Retina (tissue), 1 donor: Measurements from ENCODE around the gene PRKG2.

Experiments
- DNase-seq: peaks from one replicate; pipeline ENCODE4 v3.0.0-alpha.2; 2016

Gene PRKG2

DNA sequence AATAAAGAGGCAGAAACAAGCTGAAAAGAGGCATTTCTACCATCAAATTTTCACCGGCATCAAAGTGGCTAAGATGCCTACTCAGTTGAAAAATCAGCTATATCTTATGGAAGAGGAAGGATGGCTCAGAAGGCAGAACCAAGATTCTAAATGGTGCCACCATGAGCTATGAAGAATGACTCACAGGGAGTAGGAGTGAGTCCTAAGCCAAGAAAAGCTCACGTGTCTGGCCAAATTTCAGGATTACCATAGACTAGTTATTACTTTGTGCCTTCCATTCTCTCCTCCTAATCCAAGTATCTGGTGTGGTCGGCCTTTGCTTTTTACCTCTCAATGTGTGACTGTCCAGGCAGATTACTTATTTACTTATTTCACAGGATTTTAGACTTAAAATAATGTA lies 129.7 kb downstream of the PRKG2 start:
- no peak for DNase-seq

DNA sequence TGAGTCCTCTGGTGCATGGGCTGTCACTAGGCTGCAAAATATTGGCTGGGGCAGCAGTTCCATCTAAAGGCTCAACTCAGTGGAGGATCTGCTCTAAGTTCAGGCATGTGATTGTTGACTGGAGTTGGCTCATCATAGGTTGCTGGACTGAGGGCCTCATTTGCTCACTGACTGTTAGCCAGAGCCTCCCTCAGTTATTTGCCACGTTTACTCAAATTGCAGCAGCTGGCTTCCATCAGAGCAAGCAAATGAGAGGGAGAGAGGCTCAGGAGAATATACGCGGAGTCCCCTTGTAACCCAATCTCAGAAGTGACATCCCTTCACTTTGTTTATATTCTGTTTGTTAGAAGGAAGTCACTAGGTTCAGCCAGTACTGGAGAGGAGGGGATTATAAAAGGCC lies 130.4 kb downstream of the PRKG2 start:
- DNase-seq: no peak

DNA sequence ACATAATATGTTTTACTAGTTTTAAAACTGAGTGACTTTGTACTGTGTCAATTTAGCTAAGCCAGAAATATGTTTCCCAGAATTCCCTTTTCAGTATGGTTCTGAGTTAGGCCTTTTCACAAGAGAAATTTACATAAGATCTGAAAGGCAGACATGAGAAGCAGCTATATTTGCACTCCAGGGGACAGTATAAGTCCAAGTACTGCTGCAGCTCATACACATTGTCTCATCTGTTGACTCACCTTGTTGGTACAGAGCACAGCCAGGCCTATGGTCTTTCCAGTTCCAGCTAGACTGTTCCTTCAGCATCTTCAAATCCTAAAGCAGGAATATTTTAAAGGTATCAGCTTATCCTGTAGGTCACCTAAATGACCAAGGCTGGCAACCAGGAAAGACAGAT lies 131.0 kb downstream of the PRKG2 start:
- DNase-seq: no peak

DNA sequence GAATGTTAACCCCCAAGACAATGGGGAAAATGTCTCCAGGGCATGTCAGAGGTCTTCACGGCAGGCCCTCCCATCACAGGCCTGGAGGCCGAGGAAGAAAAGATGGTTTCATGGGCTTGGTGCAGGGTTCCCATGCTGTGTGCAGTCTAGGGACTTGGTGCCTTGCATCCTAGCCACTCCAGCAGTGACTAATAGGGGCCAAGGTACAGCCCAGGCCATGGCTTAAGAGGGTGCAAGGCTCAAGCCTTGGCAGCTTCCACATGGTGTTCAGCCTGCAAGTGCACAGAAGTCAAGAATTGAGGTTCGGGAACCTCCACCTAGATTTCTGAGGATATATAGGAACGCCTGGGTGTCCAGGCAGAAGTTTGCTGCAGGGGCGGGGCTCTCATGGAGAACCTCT lies 133.9 kb downstream of the PRKG2 start:
- no peak for DNase-seq

DNA sequence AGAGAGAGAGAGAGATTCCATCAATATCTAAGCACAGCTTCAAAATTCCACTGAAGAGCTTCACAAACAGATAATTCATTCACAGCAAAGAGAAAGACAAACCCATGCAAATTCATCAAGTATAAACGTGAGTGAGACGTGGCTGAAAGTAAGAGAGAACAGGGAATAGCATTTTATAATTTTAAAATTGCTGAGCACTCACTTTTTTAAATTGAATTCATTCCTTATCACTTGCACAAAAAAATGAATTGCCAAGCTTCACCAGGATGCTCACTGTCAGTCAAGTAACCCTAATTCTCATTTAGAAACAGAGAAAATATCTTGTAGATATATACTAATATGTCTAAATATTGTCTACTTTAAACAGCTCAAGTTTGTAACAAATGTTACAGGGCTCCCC lies 144.0 kb downstream of the PRKG2 start:
- DNase-seq: no peak

- DNase-seq: peak; percentile 74
These were observed 145.2 kb downstream of the PRKG2 start for GRCh38 chr4:81069706-81070331.

DNA sequence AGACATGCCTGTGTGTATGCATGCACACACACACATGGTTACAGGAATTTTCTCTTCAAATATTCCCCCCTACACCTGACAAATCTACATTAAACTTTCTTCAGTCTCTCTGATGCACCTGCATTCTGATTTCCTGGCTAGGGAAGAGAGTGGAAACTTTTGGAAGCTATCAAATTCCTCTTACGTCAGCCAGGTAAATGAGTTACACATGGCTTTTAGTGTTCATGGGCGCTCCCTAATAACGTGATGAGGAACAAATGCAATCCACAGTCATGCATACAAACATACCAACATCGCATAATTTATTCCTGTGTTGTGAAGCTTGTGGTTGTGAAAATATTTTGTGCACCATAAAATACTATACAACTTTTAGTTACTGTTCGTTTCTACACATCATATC lies 149.6 kb downstream of the PRKG2 start:
- no peak for DNase-seq

- DNase-seq: no peak
These were observed 153.0 kb downstream of the PRKG2 start for GRCh38 chr4:81062001-81062400.

DNA sequence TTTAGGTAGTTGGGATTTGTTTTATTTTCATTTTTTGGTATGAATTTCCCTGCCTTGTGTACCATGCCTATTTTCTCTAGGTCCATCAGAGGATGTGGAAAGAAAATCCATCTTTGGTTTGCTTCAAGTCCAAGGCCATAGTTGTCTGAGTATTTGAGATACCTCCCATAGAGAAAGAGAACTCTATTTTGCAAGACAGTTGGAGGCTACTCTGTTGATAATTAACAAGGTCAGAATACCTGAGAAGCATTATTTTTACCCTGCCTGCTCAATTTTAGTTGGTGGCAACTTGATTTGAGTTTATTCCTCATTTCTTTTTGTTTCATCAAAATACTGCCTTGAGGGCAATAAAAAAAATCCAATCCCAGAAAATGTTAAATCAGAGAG lies 153.7 kb downstream of the PRKG2 start:
- DNase-seq: no peak

DNA sequence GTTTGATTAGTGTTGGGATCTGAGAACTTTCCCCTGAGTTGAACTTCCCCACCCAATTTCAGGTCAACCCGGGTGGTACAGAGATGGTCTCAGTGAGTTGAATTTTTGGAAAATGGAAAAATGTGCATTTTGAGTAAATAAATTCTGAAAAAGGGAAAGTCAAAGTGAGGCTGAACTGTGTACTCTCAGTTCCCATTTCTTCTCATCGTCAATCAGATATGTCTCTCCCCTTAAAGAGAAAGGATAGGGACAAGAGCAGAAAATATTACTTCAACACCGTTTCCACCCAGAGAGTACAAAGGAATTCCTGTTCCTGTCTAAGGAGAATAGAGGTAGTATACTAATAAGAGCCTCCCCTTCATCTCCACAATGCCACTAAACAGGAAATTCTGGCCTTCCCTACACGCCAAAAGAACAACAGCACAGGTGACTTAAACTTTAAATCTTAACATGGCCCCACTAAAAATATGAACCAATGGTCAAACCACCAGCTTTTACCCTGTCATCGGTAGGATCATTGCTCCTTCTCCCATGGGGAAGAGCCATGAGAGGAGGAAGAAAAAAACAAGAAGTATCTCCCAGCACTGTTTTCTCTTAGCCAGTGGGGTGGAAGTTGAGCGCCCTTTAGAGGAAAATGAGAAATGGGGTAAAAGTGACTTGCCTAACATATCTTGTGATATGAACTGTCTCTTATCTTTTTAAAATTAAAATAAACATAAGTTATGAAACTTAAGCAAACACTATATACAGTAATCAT lies 154.3 kb downstream of the PRKG2 start:
- no peak for DNase-seq

- DNase-seq: no peak
These were observed 156.4 kb downstream of the PRKG2 start for GRCh38 chr4:81058621-81059020.

DNA sequence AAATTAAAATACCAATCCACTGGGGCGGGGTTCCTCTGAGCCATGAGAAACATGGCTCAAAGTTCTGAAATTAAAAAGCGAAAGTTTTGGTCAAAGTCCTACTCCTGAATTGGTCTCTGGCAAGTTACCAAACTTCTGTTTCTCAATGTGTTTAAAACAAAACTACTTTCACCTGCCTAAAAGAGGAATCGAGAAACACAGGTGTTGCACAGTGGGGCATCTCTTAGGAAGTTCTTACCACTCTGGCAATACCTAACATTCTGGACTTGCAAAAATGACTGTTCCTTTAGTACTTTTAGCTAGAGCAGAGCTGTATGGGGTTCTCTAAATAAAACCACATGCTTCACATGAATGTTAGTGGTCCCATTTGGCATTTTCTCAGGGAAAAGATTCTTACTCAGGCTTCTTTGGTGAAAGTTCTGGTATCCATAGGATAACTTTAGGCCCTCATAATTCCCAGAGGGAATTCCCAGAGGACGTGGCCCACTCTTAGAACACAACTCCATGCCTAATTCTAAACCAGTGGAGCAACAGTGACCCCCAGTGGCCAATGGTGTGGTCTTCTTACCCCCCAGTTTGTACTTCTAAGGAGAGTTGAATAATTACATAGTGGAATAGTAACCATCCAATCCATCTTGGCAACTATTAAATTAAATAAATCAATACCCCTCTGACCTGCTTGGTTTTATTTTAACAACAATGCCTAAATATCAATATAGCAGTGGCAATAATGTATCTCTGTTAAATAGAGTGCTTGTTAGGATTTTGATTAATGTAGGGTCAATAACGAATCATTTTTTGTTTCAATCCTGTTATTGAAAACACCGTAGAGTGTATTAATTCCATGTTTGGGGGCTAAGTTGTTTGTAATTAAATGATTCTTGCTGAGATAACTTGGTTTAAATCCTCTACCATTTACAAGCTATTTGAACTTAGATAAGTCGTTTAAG lies 162.6 kb downstream of the PRKG2 start:
- peak; percentile 70 for DNase-seq

GRCh38 chr4:81049907-81050306 lies 165.1 kb downstream of the PRKG2 start:
- DNase-seq: no peak

- DNase-seq: no peak
These were observed 165.7 kb downstream of the PRKG2 start for GRCh38 chr4:81049330-81049729.

- no peak for DNase-seq
These were observed 172.2 kb downstream of the PRKG2 start for GRCh38 chr4:81042578-81043365.

DNA sequence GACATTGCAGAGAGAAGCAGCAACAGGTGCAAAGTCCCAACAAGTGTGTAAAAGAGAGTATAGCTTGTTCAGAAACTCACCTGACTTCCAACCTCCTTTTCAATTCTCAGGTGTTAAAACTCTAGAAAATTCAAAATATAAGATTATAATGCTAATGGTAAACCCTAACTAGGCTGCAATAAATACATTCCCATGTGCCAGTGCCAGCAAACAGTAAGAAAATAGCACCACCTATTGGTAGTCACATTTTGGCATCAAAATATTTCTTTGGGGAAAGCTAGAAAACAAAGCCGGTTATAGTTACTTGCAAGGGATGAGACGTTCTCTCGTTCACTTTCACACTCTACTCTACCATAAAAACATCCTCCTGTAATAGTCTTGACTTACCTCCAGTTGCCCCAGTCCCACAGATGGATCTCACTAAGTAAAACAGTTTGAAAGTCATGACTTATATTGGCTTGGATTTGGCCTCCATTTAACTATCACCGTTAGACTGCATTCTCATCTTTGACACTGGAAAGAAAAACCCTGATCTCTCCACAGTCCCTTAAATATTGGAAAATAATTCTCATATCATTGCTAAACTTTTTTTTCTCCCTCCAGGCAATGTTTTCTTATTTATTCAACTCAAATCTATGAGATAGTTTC lies 174.9 kb downstream of the PRKG2 start:
- DNase-seq: peak; percentile 66

- no peak for DNase-seq
These were observed 175.6 kb downstream of the PRKG2 start for GRCh38 chr4:81039351-81039972.

DNA sequence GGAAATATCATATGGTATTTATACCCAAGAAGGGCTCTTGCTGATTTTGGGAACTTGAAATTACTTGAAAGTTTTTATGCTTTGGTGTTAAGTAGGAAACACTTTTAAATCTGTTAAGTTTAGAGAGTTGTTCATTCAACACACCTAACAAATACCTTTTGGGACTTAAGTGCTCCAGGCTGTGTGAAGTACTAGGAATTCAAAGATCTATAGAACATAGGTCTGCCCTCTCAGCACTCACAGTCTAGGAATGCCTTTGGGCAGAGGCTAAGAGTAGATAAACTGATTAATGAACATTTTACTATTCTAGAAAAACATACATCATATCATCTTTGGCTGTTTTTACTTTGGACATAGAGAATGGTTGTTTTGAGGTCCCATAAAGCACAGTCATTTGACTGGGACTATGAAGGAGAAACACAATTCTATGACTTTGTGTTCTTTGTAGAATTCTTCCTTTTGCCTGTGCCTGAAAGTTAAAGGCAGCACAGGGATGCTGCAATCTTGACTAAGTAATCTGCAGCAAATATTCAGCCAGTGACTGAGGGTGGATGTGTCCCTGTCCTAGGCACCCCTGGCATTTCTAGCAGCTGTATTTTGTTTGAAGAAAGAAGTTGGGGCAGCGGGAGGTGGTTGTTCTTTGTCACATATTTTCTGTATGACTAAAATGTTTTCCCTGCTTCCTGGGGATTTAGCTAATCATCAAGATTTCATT lies 176.2 kb downstream of the PRKG2 start:
- no peak for DNase-seq
